HepG2 (cell line): Measurements from ENCODE around the gene EGR4. TPM values are rescaled to one million over a fixed set of nuclear protein-coding genes. Genes with fewer than 3 reads are reported as not detected.

Source experiments
- CBX1 ChIP-seq: IDR thresholded peaks from one replicate; pipeline ENCODE4 v1.6.1; 2016; ENCODE audit warnings: antibody characterized with exemption, low read depth
- CENPX ChIP-seq: sonication (generic); formaldehyde crosslinking; IDR thresholded peaks from 2 replicates; pipeline ENCODE4 v1.9.0; 2021; ENCODE audit warnings: mild to moderate bottlenecking, missing genetic modification reagents, moderate library complexity
- FOSL2 ChIP-seq: sonication (generic); formaldehyde crosslinking; IDR thresholded peaks from 2 replicates; pipeline ENCODE4 v1.4.0; 2020; ENCODE audit warnings: missing genetic modification reagents
- HNF4G ChIP-seq, 2 experiments: sonication (generic) in 1 of 2; formaldehyde crosslinking in 1 of 2; IDR thresholded peaks; 2 replicates each; pipeline versions ENCODE4 v1.4.0 to v1.6.1; 2011 to 2020; ENCODE audit warnings: borderline replicate concordance in 2 of 2, low read depth in 2 of 2, mild to moderate bottlenecking in 2 of 2, low read length in 1 of 2, missing genetic modification reagents in 1 of 2, moderate library complexity in 1 of 2
- MTF2 ChIP-seq: sonication (generic); formaldehyde crosslinking; IDR thresholded peaks from 2 replicates; pipeline ENCODE4 v1.5.0; 2020; ENCODE audit warnings: missing genetic modification reagents, borderline replicate concordance
- NR2F6 ChIP-seq, 2 experiments: IDR thresholded peaks; 2 replicates each; pipeline ENCODE4 v1.6.1; 2016; ENCODE audit warnings: antibody characterized with exemption in 1 of 2, mild to moderate bottlenecking in 1 of 2
- SOX5 ChIP-seq: IDR thresholded peaks from 2 replicates; pipeline ENCODE4 v1.6.1; 2016; ENCODE audit warnings: borderline replicate concordance
- ZBTB2 ChIP-seq: sonication (generic); formaldehyde crosslinking; IDR thresholded peaks from 2 replicates; pipeline ENCODE4 v1.8.0; 2022; ENCODE audit warnings: low read depth, missing genetic modification reagents
- ZBTB40 ChIP-seq, 2 experiments: fragments of 450-650 bp in 1 of 2; sonication (generic) in 1 of 2; formaldehyde crosslinking in 1 of 2; IDR thresholded peaks; 2 replicates each; pipeline versions ENCODE4 v1.6.1 to v1.8.0; 2016 to 2022; ENCODE audit warnings: antibody characterized with exemption in 1 of 2, mild to moderate bottlenecking in 1 of 2, missing genetic modification reagents in 1 of 2
- ZFY ChIP-seq: sonication (generic); formaldehyde crosslinking; IDR thresholded peaks from 2 replicates; pipeline ENCODE4 v1.4.0; 2020; ENCODE audit warnings: missing genetic modification reagents
- ZNF121 ChIP-seq: sonication (generic); formaldehyde crosslinking; IDR thresholded peaks from 2 replicates; pipeline ENCODE4 v1.5.0; 2020; ENCODE audit warnings: mild to moderate bottlenecking, missing genetic modification reagents
- ZNF18 ChIP-seq: sonication (generic); formaldehyde crosslinking; IDR thresholded peaks from 2 replicates; pipeline ENCODE4 v1.8.0; 2022; ENCODE audit warnings: mild to moderate bottlenecking, missing genetic modification reagents; ENCODE audit not compliant: insufficient replicate concordance
- ZNF441 ChIP-seq: sonication (generic); formaldehyde crosslinking; IDR thresholded peaks from 2 replicates; pipeline ENCODE4 v1.7.0; 2021; ENCODE audit warnings: missing genetic modification reagents, borderline replicate concordance
- ZNF446 ChIP-seq: sonication (generic); formaldehyde crosslinking; IDR thresholded peaks from 2 replicates; pipeline ENCODE4 v1.5.0; 2020; ENCODE audit warnings: mild to moderate bottlenecking, missing genetic modification reagents
- ZNF782 ChIP-seq: sonication (generic); formaldehyde crosslinking; IDR thresholded peaks from 2 replicates; pipeline ENCODE4 v1.4.0; 2020; ENCODE audit warnings: missing genetic modification reagents, mild to moderate bottlenecking, borderline replicate concordance
- polyA plus RNA-seq, 8 experiments: library from polyadenylated mRNA; depleted of rRNA in 3 of 8; stranded (reverse) in 7 of 8; unstranded in 1 of 8; fragments of >200 nt; fragmentation: Illumina TruSeq in 4 of 8; extraction: Trizol in 4 of 8; gene quantifications; 2 replicates each; pipeline versions ENCODE4 v1.2.1 to v1.2.3, GENCODE V29; 2011 to 2016; ENCODE audit warnings: low read depth in 4 of 8, missing spikeins in 1 of 8, mixed read lengths in 1 of 8; ENCODE audit not compliant: insufficient read depth in 1 of 8
- total RNA-seq, 5 experiments: library from RNA; depleted of rRNA; stranded (reverse); fragments of >200 nt; fragmentation: Illumina TruSeq; extraction: Trizol; gene quantifications; 2 replicates each; pipeline ENCODE4 v1.2.3, GENCODE V29; 2016; ENCODE audit warnings: low read depth in 1 of 5

Gene EGR4
- total and polyA plus RNA-seq, 2 of the 13 experiments (the other 11 are each of a cell fraction or from before 2014, with no cell fraction given), result not detected

GRCh38 chr2:73284296-73285158 is 8.8 kb downstream of the EGR4 start, which contains the start of gene FBXO41 (continued):
- no peak; the same call in 1 of the 2 replicates for TF ChIP-seq ZNF446
- peak; percentile 8; the same call in 1 of the 2 replicates for TF ChIP-seq FOSL2 (CRISPR knock-in tag)
- 0 out of 2 replicates have a peak, but pooled peaks have one; percentile 49 for TF ChIP-seq ZNF782 (CRISPR knock-in tag)
- TF ChIP-seq ZNF18 (CRISPR knock-in tag), result no peak
- TF ChIP-seq ZFY (CRISPR knock-in tag), result peak; percentile 49
- TF ChIP-seq ZNF121 (CRISPR knock-in tag), result no peak; the same call in 1 of the 2 replicates
- TF ChIP-seq CBX1, result peak; percentile 48
- peak; percentile 14; the same call in 1 of the 2 replicates for TF ChIP-seq SOX5 (CRISPR knock-in tag)
- 0 out of 2 replicates have a peak, but pooled peaks have one; percentile 14 for TF ChIP-seq HNF4G (IDR thresholded peaks at IDR 0.05; ENCODE audit: borderline replicate concordance, low read depth, low read length)
- no peak; the same call in none of the 2 replicates for TF ChIP-seq HNF4G (CRISPR knock-in tag; IDR thresholded peaks at IDR 0.05; ENCODE audit: borderline replicate concordance, low read depth)
- TF ChIP-seq NR2F6 (IDR thresholded peaks at IDR 0.05), result peak; percentile 57; the same call in 1 of the 2 replicates
- TF ChIP-seq NR2F6 (CRISPR knock-in tag; IDR thresholded peaks at IDR 0.05), result peak; percentile 82
- peak; percentile 27; the same call in 1 of the 2 replicates for TF ChIP-seq ZBTB2
- TF ChIP-seq MTF2 (CRISPR knock-in tag), result no peak
- TF ChIP-seq CENPX (CRISPR knock-in tag), result no peak
- TF ChIP-seq ZNF441 (CRISPR knock-in tag), result no peak
- TF ChIP-seq ZBTB40 (IDR thresholded peaks at IDR 0.05), result no peak
- no peak for TF ChIP-seq ZBTB40 (CRISPR knock-in tag; IDR thresholded peaks at IDR 0.05)
